ENCODE measurements around the gene SLC16A8.

SLC16A8 gene

GRCh38 chr22:38077595-38077994, 6.4 kb downstream of the SLC16A8 start:
- Histone ChIP-seq H3K27me3 (ENCODE audit: insufficient read depth, low read depth, severe bottlenecking) (no peaks in the 10 kb centered on the region), H3K27ac (no peak overlapping the region), H3K36me3 (peaks cover 18% of the 10 kb centered on the region), H3K4me3 (ENCODE audit: low read depth, low read length) (no peak overlapping the region), H3K9me3 (ENCODE audit: severe bottlenecking) (no peaks in the 10 kb centered on the region)
- DNase-seq: no peak
- TF ChIP-seq, protein P1, sequence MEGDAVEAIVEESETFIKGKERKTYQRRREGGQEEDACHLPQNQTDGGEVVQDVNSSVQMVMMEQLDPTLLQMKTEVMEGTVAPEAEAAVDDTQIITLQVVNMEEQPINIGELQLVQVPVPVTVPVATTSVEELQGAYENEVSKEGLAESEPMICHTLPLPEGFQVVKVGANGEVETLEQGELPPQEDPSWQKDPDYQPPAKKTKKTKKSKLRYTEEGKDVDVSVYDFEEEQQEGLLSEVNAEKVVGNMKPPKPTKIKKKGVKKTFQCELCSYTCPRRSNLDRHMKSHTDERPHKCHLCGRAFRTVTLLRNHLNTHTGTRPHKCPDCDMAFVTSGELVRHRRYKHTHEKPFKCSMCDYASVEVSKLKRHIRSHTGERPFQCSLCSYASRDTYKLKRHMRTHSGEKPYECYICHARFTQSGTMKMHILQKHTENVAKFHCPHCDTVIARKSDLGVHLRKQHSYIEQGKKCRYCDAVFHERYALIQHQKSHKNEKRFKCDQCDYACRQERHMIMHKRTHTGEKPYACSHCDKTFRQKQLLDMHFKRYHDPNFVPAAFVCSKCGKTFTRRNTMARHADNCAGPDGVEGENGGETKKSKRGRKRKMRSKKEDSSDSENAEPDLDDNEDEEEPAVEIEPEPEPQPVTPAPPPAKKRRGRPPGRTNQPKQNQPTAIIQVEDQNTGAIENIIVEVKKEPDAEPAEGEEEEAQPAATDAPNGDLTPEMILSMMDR (IDR thresholded peaks at IDR 0.05; ENCODE audit: low read depth, low read length): no peak

GRCh38 chr22:38077096-38077495, 6.9 kb downstream of the SLC16A8 start:
- H3K9me3 ChIP-seq (ENCODE audit: severe bottlenecking): no peaks in the 10 kb centered on the region
- no peaks in the 10 kb centered on the region for H3K27me3 ChIP-seq (ENCODE audit: insufficient read depth, low read depth, severe bottlenecking)
- no peak overlapping the region for H3K27ac ChIP-seq
- H3K4me3 ChIP-seq (ENCODE audit: low read depth, low read length): no peak overlapping the region
- TF ChIP-seq, protein P1 (IDR thresholded peaks at IDR 0.05; ENCODE audit: low read depth, low read length): no peak
- H3K36me3 ChIP-seq: peaks cover 21% of the 10 kb centered on the region
- DNase-seq: no peak

GRCh38 chr22:38075961-38076360, 8.0 kb downstream of the SLC16A8 start:
- TF ChIP-seq, protein P1 (IDR thresholded peaks at IDR 0.05; ENCODE audit: low read depth, low read length): no peak

DNA sequence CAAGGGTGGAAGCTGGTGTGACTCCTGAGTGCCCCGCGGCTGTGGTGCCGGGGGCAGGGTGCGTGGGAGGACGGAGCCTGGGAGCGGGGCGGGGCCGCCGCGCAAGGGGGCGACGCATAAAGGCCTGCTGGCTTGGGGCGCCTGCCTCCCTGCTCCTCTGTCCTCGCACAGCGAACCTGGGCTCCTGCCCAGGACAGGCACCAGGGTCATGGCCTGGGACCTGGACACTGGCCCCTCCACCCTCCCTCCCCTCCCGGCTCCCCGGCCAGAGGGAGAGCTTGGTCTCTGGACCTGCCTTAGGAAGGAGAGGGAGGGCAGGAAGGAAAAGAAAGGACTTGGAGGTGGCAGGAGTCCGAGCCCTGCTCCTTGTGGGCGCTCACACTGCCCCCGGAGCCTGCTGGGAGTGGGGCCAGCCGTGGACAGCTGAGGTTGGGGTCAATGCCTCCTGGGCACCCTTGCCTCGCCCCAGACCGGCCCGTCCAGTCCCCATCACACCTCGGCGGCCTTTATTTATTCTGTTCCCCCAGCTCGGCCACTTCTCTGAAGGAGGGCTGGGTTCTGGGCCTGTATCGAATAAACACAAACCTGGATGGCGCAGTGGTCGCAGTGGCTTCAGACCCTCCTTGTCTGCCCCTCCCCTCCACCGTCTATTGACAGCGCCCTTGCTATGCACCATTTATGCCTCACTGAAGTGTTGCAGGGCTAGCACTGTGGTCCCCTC, 8.7 kb downstream of the SLC16A8 start:
- no peak for DNase-seq
- Histone ChIP-seq H3K4me3 (ENCODE audit: low read depth, low read length) (no peak overlapping the region), H3K36me3 (peaks cover 27% of the 10 kb centered on the region), H3K9me3 (ENCODE audit: severe bottlenecking) (no peaks in the 10 kb centered on the region), H3K27ac (peak overlapping the region; percentile 42; the same call in 1 of the 2 replicates), H3K27me3 (ENCODE audit: insufficient read depth, low read depth, severe bottlenecking) (no peaks in the 10 kb centered on the region)
- TF ChIP-seq, protein P1 (IDR thresholded peaks at IDR 0.05; ENCODE audit: low read depth, low read length): no peak

More at GRCh38 chr22:38075961-38076360, 8.0 kb downstream of the SLC16A8 start:
- H3K27ac ChIP-seq: no peak overlapping the region
- H3K9me3 ChIP-seq (ENCODE audit: severe bottlenecking): no peaks in the 10 kb centered on the region
- H3K4me3 ChIP-seq (ENCODE audit: low read depth, low read length): no peak overlapping the region
- peaks cover 27% of the 10 kb centered on the region for H3K36me3 ChIP-seq
- no peaks in the 10 kb centered on the region for H3K27me3 ChIP-seq (ENCODE audit: insufficient read depth, low read depth, severe bottlenecking)
- DNase-seq: no peak

- Histone ChIP-seq H3K27ac (no peak overlapping the region), H3K36me3 (peaks cover 27% of the 10 kb centered on the region), H3K27me3 (ENCODE audit: insufficient read depth, low read depth, severe bottlenecking) (no peaks in the 10 kb centered on the region), H3K4me3 (ENCODE audit: low read depth, low read length) (no peak overlapping the region), H3K9me3 (ENCODE audit: severe bottlenecking) (no peaks in the 10 kb centered on the region)
- DNase-seq: peak; percentile 8
- TF ChIP-seq, protein P1 (IDR thresholded peaks at IDR 0.05; ENCODE audit: low read depth, low read length): no peak
These were observed 9.5 kb downstream of the SLC16A8 start for GRCh38 chr22:38074181-38075104.
